ENCODE results near the gene BCL11A.
A peak's percentile ranks its signal among the peaks of the same experiment; 100 is the strongest.

BCL11A gene

DNA sequence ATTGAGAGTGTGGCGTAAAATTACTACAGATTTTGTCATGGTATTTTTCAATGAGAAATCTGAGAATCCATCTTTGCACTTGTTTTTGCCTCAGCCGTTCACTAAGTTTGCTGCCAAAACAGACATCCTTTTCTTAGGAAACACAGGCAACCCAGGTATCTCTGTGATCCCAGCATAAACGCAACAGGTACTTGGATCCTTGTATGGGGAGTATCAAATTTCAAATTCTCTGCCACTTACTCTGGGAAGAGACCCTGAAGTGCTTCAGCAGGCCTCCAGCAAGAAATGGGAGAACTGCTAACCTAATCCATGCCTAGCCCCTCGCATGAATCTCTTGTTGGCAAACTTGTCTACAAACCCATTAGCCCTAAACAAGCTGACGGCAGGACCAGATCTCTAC lies 83.1 kb downstream of the BCL11A start:
- H3K4me3 ChIP-seq (replicated peaks in 1 of 2; ENCODE audit: low read depth in 2 of 2, low read length in 2 of 2): no peak overlapping the region
- TF ChIP-seq, protein P1, sequence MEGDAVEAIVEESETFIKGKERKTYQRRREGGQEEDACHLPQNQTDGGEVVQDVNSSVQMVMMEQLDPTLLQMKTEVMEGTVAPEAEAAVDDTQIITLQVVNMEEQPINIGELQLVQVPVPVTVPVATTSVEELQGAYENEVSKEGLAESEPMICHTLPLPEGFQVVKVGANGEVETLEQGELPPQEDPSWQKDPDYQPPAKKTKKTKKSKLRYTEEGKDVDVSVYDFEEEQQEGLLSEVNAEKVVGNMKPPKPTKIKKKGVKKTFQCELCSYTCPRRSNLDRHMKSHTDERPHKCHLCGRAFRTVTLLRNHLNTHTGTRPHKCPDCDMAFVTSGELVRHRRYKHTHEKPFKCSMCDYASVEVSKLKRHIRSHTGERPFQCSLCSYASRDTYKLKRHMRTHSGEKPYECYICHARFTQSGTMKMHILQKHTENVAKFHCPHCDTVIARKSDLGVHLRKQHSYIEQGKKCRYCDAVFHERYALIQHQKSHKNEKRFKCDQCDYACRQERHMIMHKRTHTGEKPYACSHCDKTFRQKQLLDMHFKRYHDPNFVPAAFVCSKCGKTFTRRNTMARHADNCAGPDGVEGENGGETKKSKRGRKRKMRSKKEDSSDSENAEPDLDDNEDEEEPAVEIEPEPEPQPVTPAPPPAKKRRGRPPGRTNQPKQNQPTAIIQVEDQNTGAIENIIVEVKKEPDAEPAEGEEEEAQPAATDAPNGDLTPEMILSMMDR (IDR thresholded peaks at IDR 0.05; ENCODE audit: low read depth, low read length): no peak
- no peak for DNase-seq (ENCODE audit: low read depth in 2 of 2)

DNA sequence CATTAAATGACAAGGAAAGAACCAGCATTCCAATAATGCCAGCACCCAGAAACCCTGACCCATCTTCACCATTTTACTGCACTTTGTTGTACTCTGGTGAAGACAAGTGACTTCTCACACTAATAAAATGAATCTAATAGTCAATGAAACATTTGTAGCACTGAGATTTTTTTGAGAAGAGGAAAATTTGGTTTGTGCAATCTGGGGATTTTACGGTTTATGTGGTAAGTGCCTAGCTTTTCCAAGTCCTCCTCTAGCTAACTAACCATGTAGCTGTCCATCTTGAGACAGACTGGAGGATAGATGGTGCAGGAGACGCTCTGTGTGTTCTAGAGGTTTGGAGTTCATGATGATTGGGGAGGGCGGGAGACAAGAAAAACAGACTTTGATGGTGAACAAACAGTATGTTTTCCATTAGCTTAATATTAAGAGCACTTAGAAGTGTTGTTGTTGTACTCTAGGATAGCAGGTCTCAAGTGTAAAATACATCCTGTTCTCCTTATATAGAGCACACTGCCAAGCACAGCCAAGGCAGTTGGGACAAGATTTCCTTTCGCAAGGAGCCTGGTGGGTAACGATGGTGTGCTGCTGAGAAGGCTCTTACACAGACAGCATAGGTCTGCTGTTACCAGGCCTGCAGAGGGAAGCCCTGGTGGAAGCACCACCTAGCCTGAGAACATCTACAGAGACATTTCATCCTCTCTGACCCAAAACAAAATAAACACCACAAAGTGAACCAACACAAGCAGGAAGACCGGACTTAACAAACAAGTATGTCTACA lies 83.7 kb downstream of the BCL11A start:
- DNase-seq (ENCODE audit: low read depth in 2 of 2): no peak
- H3K4me3 ChIP-seq (replicated peaks in 1 of 2; ENCODE audit: low read depth in 2 of 2, low read length in 2 of 2): no peak overlapping the region
- TF ChIP-seq, protein P1 (IDR thresholded peaks at IDR 0.05; ENCODE audit: low read depth, low read length): no peak

DNA sequence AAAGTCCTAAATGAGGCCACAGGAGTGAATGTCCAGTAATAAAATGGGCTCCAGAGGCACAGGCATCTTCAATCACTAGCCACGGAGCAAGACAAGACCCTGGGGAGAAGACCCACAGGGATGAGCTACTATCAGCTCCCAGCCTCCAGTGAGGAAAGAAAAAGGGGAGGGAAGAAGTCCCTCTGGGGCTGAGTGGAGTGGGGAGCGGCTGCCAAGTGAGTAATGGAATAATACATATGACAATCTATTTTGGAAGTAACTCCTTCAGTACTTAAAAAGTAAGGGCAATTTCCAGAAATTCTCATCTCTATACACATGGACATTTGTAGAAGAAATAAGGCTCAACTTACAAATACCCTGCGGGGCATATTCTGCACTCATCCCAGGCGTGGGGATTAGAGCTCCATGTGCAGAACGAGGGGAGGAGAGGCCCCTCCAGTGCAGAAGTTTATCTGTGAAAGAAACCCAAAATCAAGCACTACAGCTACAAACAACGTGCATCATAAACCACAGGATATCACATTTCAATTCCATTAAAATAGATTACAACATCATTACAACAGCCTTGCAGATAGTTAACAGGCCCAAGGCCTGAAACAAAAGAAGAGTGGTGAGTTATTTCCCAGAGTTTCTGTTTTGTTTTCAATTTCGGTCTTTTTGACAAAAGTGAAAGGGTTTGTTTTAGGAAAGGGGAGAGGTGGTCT lies 84.9 kb downstream of the BCL11A start:
- H3K4me3 ChIP-seq (replicated peaks in 1 of 2; ENCODE audit: low read depth in 2 of 2, low read length in 2 of 2): no peak overlapping the region
- DNase-seq (ENCODE audit: low read depth in 2 of 2): peak; percentile 39 to 55
- TF ChIP-seq, protein P1 (IDR thresholded peaks at IDR 0.05; ENCODE audit: low read depth, low read length): no peak

DNA sequence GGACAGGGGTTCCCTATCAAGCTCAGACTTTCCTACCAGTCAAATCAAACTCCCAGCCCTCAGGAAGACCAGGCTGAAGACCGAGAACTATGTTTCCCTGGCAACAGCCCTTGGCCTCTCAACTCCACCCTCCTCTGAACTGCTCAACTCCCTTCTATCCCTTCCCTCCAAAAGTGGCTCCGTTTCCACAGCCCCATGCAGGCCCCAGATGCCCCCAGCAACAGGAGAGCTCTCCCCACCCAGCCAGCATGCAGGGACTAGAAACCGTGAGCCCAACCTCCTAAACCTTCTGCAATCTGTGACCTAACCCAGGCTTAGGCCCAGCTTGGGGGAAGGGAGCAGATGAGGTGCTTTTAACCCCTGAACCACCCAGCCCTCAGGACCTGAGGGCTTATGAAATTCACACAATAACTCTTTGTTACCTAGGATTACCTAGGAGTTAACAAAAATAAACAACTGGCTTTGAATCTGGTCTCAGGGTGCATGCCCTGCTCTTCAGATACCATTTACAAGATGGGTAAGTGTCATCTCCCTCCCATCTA lies 87.2 kb downstream of the BCL11A start:
- no peak for DNase-seq (ENCODE audit: low read depth in 2 of 2)
- H3K4me3 ChIP-seq (replicated peaks in 1 of 2; ENCODE audit: low read depth in 2 of 2, low read length in 2 of 2): no peak overlapping the region
- TF ChIP-seq, protein P1 (IDR thresholded peaks at IDR 0.05; ENCODE audit: low read depth, low read length): no peak

DNA sequence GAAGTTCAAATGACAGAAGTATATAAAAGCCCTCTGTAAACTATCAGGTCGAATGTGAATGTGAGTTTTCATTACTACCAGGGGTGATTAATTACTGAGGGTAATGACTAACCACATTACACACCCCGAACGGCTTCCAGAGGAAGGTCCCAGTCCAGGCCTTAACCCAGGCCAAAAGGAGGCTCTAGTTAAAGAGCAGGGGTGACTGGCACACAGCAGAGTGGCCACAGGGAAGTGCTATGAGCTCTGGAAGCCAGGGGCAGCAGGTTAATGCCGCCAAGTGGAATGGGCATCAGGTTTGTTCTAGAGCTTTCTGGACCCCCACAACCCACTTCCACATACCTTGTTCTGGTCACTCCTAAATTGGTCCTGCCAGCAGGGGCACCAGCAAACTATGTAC lies 87.7 kb downstream of the BCL11A start:
- TF ChIP-seq, protein P1 (IDR thresholded peaks at IDR 0.05; ENCODE audit: low read depth, low read length): no peak
- DNase-seq (ENCODE audit: low read depth in 2 of 2): no peak
- no peak overlapping the region for H3K4me3 ChIP-seq (replicated peaks in 1 of 2; ENCODE audit: low read depth in 2 of 2, low read length in 2 of 2)

DNA sequence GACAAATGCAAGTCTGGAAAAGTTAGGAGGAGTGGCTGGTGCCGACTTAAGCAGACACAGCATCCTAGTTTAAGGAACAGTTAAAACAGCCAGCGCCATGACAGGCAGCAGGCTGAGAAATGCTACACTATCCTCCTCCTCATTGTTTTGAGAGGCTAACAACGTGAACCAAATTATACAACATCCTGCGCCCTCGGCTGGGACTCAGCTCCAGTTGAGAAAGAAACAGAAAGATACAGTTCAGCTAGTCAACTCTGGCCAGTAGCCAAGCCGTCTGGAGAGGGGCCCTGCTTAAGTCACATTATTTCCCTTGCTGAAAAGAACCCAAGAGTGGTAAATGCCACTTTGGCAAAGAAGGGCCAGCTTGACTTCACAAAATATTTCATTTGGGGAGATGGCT lies 90.2 kb downstream of the BCL11A start:
- TF ChIP-seq, protein P1 (IDR thresholded peaks at IDR 0.05; ENCODE audit: low read depth, low read length): no peak
- DNase-seq (ENCODE audit: low read depth in 2 of 2): peak; percentile 42 to 72
- no peak overlapping the region for H3K4me3 ChIP-seq (replicated peaks in 1 of 2; ENCODE audit: low read depth in 2 of 2, low read length in 2 of 2)

Data from cardiac fibroblast (primary cell).